ENCODE measurements around the gene LY6G5C.
A peak's percentile ranks its signal among the peaks of the same experiment; 100 is the strongest.

Gene LY6G5C

DNA sequence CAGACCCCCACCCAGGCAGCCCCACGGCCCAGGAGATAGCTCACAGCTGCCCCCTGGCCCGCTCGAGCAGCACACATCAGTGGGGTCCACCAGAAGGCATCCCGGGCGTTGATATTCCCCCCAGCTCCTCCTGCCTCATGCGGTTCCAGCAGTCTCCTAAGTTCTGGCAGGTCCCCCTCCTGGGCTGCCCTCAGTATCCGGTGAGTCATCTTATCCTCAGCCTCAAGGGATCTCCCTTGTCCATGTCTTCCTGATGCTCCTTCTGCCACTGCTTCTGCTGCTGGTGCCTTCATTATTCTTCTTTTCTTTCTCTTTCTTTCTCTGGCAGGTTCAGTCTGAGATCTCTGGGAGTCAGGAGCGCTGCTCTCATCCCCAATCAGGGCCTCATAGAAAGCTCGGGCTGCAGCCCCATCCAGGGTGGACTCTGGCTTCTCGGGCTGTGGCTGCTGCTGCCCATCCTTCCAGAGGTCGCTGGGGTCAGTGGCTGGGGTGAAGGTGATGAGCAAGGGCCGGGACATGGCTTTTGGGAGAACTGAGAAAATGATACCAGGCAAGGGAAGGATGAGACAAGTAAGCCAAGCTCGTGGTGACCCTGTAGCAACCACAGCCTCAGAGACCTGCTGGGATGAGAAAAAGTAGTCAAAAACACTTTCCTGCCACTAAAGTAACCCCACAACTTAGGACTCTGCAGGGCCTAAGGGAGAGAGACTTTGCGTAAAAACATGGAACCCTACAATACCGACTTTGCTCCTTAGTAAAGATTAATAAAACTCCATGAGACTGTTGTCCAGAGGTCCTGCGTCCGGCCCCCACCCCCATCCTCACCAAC lies 16.7 kb downstream of the LY6G5C start:
- FAIRE-seq, result no peak

DNA sequence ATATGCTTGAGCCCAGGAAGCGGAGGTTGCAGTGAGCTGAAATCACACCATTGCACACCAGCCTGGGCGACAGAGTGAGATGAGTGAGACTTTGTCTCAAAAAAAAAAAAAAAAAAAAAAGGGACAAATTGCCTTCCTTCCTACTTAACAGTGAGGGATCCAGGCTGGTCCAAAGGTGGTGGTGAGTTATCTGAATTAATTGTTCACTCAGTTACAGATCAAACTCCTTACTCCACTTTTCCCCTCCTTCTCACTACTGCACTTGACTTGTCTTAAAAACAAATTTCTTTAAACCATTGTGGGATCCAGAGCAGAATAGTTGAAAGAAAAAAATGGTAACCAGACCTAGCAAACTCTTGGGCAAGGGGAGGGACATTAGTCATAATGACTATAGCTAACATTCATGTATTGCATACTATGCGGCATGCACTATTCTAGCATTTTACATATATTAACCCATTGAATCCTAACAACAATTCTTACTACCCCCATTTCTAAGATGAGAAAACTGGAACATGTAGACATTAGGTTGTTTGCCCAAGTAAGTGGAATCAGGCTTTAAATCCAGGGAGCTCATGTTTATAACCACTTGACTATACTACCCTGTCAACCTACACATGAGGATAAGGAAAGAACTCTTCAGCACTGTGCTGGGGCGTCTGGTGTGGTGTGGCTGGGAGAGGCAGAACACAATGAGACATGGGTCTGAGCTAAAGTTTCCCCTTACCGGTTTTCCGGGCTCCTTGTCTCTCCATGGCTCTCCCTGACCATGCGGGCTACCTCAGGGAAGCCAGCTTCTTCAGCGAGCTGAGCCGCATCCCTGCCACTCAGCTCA lies 17.5 kb downstream of the LY6G5C start:
- FAIRE-seq (no peak), DNase-seq (ENCODE audit: insufficient read length, low spot score) (no peak)

More for the DNA sequence above, 16.7 kb downstream of the LY6G5C start:
- peak; percentile 70 for DNase-seq (ENCODE audit: insufficient read length, low spot score)

DNA sequence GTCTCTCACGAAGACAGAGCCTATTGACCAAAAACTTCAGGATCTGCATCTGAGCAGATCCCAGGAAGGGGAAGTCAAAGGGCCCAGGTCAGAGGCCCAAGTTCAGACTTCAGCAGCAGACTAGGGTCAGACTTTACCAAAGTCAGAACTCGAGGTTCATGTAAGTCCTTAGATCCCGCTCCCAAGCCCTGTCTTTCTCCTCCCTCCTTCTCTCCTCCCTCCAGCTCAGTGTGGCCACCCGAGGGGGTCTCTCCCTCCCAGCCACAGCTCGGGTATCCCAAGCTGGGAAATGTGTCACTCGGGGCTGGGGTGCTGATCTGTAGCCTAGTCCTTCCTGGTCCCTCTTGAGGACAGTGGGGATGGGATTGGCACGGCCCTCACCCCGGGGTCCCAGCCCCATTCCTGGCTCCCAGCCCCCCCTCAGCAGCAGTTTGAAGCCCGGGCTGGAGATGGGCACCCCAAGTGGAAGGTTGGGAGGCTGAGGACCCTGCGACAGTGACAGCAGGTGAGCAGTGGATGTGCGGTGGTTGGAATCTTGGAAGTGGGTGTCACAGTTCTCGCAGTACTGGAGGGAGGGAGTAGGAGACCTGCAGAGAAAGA lies 18.6 kb downstream of the LY6G5C start:
- DNase-seq (ENCODE audit: insufficient read length, low spot score) (no peak), FAIRE-seq (no peak)

DNA sequence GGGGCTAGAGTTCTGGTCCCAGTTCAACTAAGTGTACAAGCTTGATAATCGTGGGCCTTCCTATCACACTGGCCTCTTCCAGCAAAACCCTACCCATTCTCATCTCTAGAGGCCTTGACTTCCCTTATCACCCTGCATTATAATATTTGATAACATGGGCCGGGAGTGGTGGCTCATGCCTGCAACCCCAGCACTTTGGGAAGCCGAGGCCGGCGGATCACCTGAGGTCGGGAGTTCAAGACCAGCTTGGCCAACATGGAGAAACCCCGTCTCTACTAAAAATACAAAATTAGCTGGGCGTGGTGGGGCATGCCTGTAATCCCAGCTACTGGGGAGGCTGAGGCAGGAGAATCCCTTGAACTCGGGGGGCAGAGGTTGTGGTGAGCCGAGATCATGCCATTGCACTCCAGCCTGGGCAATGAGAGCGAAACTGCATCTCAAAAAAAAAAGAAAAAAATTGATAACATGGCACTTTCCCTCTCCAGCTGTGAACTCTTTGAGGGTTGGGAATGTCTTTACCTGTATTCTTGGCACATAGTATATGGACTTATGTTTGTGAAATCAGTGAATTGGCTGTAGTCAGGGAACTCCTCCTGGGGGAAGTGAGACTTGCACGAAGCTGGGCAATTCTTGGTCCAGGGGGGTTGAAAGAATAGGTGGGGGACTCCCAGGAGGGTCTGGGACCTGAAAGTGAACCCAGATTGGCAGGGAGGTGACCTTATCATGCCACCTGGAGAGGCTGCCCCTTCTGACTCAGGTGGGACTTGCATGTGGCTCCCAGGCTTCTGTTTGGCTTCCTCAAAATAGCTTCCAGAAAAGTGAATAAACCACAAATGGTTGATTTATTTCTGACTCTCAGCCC lies 19.4 kb downstream of the LY6G5C start:
- DNase-seq (ENCODE audit: insufficient read length, low spot score) (no peak), FAIRE-seq (no peak)

DNA sequence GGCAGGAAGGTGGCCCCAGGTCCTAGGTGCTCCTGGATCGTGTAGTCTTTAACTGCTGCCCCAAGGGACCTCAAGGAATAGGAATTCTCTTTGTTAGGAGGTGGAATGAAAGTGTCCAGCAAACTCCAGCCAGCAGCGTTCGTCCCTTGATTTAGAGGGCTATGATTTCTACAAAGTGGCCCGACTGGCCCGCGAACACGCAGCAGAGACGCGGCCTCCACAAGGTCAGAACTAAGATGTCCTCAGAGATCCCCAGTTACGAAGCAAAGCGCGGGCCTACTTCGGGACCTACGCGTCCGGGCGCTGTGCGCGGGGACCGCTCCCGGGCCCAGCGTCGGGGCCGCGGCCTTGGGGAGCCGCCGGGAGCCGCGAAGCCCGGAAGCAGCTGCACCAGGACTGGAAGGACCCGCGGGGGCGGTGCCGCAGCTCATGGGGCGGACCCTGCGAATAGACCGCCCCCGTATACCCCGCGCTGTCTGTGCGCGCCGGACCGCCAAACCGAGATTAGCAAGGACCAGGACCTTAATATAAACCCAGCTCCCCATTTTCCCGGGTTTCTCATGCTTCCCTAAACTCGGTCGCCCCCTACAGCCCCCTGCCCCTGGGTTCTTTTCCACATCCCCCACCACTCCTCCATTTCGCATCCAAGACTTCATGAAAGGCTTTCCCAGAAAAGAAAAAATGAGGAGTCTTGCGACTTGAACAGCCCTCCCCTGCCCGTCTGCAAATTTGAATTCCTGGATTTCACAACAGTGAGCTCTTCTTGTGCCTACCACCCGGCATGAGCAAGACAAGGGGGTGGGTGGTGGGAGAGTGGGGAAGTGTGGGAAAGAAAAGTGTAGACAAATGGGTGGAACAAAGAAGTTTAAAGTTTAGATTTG lies 20.2 kb downstream of the LY6G5C start, which contains the start of gene C6orf47:
TSS of gene C6orf47 (minus strand) at position 398 of the 881 bp plus-strand sequence. CDS start 831 bp downstream, outside the sequence.
- peak; percentile 85 for DNase-seq (ENCODE audit: insufficient read length, low spot score)
- no peak for FAIRE-seq

DNA sequence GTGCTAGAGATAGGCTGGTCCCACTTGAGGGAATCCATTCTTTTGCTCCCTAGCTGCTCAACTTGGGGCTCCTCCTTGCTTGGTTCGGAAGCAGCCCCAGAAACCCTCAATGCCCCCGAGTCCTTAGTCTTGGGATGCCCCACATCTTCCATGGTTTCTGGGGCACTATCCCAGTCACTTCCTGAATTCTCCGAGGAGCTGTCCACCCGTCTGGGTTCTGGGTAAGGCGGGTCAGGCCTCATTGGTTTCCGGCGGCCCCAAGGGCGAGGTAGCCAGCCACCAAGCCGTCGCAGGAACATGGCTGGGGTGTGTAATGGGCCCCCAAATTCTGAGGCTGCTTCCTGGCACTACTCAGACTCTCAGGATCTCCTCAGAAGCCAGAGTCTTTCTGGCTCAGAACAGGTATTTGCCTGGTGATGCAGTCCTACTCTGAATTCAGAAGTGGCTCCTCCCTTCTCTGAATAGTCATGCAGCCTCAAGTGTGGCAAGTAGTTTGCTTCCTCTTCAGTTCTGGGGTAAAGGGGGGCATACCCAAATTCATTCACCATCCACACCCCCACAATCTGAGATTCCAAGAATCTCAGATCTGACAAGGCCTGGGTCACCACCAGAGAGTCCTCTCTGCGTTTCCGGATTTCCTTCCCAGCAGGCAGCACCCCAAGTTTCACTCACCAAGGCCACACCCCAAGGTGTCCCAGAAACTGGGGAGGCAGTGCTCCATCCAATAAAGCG lies 21.1 kb downstream of the LY6G5C start:
- DNase-seq (ENCODE audit: insufficient read length, low spot score), result no peak
- FAIRE-seq, result no peak

DNA sequence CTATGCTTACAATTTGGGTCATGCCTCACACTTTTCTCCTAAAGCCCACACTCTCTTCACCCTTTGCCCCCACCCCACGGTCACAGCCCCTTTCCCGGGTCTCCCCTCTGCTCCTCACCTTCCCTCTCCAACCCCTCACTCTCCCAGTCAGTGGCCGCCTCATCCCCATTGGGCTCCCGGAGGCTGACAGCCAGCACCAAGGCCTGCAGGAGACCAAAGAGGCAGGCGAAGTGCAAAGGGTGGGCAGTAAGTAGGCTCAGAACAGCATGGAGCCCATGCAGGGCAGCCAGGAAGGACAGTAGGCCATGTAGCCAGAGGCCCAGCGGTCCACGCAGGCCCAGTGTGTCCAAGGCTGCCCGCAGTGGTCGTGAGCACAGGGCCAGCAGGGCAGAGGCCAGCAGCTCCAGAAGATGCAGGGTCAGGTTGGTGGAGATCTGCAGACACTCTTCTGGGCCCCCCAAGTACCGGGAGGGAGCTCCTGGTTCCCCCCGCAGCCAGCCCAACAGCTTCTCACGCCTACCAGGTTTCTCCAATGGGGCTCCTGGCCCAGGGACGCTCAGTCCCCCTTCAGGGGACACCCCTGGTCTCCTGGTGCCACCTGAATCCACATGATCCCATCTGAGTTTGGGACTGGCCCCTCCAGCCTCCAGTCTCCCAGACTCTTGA lies 21.8 kb downstream of the LY6G5C start:
- FAIRE-seq, result no peak
- no peak for DNase-seq (ENCODE audit: insufficient read length, low spot score)

DNA sequence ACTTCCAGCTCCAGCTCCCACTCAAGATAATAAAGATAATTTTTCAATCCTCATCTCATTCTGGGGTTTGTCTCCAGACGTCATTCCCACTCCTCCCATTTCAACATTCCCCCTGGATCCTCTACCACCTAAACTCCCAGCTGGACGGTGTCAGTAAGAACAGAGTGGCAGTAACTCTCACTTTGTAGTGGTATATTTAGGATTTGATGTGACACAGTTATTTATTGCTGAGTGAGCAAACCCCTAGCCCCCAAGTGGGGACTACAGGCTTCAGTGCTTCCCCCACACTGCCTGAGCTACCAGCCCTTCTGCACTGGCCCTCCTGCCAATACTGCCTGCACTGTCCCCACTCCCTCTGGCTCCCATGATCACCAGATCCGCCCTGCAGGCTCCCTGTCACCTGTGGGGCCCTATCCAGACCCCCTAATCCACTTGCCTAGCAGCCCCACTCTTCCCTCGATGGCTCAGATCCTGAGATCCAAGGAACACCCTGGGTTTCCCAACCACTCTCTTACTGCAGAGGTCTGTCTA lies 22.6 kb downstream of the LY6G5C start:
- DNase-seq (ENCODE audit: insufficient read length, low spot score), result no peak
- FAIRE-seq, result no peak

DNA sequence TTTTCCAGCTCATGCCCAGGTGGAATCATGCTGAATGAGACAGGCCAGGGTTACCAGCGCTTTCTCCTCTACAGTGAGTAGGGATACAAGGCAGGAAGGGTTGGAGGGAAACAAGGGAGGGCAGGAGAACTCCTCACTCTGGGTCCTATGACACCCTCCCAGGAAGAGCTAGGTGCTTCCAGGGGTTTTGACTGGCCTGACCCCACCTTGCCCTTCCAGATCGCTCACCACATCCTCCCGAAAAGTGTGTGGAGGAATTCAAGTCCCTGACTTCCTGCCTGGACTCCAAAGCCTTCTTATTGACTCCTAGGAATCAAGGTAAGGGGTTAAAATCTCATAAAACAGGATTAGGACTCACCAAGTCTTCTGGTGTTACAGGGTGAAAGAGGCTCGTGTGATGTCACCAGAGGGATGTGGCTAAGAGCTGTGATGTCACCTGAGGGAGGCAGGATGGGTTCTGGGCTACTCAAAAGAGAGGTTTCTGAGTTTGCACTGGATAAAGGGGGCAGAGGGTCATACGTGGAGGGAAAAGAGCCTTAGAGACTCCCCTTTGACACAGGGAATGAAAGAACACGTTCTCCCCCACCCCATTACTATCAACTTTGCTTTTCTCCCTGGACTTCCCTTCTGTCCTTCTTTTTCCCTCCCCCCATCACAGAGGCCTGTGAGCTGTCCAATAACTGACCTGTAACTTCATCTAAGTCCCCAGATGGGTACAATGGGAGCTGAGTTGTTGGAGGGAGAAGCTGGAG lies 23.3 kb downstream of the LY6G5C start:
- no peak for FAIRE-seq

DNA sequence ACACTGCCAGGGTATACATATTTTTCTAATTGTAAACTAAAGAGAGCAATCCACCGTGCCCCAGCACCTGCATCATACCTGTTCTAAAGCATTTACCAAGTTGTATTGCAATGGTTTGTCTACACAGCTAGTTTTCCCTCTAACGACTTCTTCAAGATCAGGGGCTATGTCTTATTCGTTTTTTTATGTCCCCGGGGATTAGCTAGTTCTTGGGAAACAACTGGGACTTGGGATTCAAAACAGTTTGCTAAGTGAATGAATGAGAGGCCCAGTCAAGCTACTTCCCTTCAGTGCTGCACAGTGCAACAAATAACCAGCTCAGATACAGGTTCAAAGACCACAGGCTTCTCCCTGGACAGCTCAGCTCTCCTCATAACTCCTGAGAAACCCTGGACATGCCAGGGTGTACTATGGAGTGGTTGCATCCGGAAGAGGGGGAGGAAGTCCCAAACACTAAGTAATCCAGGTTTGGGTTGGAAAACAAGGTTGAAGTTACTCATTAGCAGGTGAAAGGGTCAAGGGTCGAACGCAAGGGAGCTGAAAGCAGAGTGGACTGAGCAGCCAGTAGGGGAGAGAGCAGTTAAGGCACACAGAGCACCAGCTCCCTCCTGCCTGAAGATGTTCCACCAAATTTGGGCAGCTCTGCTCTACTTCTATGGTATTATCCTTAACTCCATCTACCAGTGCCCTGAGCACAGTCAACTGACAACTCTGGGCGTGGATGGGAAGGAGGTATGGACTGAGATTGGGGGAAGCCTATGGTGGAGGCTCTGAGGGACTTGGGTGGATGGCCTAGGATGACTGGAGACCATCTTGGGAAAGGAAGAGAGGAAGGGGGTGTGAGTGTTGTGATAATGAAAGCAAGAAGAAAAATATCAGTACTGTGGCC lies 25.3 kb downstream of the LY6G5C start, which contains the start of gene APOM:
TSS of gene APOM (plus strand) at position 546 of the 889 bp plus-strand sequence. CDS start at position 619, 73 bp downstream.
- no peak for FAIRE-seq
- no peak for DNase-seq (ENCODE audit: insufficient read length, low spot score)

More for the DNA sequence above, 23.3 kb downstream of the LY6G5C start:
- DNase-seq (ENCODE audit: insufficient read length, low spot score), result no peak

DNA sequence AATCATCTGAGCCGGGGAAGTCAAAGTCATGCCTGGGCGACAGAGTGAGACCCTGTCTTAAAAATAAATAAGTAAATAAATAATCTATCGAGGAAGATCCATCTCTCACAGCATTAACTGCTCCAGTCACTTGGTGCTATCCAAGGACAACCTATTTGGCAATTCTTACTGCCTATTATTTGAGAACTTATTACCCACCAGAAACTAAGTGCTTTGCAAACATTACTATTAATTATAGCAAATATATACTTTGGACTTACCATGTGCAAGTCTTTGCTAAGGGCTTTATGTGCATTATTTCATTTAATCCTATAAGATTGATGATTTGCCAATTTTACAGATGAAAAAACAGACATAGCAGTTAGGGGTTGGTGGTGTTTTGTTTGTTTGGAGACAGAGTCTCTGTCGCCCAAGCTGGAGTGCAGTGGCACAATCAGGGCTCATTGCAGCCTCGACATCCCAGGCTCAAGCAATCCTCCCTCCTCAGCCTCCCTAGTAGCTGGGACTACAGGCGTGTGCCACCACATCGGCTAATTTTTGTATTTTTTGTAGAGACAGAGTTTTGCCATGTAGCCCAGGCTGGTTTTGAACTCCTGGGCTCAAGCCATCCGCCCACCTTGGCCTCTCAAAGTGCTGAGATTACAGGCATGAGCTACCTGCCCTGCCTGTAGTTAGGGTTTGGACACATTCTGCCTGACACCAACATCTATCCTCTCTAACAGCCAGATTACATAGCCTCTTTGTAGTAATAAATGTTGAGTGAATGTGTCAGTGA lies 26.1 kb downstream of the LY6G5C start:
- no peak for FAIRE-seq
- no peak for DNase-seq (ENCODE audit: insufficient read length, low spot score)

DNA sequence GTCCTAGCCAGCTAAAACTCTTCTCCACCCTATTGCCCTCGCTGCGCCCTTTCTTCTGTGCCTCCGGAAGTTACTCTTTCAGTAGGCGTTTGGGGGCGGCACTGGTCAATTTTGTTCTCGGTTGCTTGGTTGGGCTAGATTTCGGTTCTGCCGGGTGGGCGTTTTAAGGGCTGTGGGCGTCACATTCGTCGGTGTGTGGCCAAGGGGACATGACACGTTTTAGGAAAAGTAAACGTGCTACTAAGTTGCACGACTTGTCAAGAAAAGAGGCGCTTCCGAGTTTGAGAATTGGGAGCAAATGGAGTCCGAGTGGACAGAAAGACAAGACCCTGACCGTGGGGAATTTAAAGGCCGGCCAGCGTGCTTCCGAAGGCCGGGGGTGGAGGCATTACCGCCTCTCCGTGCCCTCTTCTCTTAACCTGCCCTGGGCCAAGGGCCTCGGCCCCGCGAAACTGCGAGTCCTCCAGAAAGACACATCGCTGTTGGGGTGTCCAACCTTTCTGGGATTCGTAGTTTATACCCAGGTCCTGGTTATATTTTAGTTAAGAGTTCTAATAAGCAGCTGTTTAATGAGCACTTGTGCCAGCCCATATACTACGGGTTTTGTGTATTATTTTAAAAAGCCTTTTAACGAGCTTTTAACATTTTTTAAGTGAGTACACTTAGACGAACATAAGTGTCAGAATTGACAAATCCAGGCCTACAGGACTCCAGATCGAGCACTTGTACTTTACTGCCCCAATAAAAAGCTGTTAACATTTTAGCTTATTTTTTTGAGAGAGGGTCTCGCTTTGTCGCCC lies 27.7 kb downstream of the LY6G5C start:
- FAIRE-seq (no peak), DNase-seq (ENCODE audit: insufficient read length, low spot score) (peak; percentile 90)

DNA sequence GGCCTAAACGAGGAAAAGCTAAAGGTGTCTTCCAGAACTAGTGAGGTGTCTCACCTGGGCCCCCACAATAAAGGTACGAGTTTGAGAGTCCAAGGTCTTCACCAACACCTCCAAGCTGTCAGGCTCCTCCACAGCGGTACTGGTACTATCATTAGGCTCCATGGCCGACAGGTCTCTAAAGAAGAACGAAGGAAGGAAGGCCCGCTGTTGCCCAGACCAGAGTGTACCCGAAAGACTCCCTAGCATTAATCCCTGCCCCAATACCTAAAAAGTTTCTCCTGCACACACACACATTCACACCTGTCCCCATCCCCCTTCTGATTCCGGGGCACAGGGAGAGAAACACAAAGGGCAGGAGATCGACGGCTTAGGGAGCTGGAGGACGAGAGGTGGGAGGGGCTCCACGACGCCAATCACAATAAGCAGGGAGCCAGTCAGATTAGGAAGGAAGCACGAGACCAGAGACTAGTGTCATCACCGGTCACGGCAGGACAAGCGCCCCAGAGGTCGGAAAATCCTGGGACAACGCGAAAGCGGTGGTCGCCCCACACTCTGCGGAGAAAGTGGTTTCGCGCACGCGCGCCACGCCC lies 29.2 kb downstream of the LY6G5C start:
- peak; percentile 73 for DNase-seq (ENCODE audit: insufficient read length, low spot score)
- no peak for FAIRE-seq

DNA sequence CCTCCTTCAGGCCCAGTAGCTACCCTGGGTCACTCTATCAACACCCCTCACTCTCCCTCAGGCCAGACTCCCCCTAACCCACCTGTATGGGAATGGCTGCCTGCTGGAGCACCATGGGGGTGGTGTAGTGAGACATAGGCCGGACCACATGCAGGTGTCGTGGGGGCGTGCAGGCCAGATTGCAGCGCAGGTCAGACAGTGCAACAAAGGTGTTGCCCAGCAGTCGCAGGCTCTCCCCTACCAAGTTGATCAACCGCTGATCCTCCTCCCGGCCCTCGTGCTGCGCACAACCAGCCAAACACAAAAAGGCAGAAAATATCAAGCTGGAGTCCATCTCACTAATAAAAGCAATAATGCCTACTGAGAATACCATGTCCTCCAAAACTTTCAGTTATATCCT lies 35.5 kb downstream of the LY6G5C start:
- DNase-seq (ENCODE audit: insufficient read length, low spot score), result no peak
- FAIRE-seq, result no peak

Data from HTR-8/SVneo (cell line).